ENCODE measurements around the gene SUN1. TPM values are rescaled to one million over a fixed set of nuclear protein-coding genes. Genes with fewer than 3 reads are reported as not detected.

SUN1 gene
- total and polyA plus RNA-seq, 2 experiments from 2014 or later, result 63.3 to 145 TPM

GRCh38 chr7:906776-907157, 74.5 kb downstream of the SUN1 start:
- no peak for DNase-seq (ENCODE audit: low spot score)
- no peaks in the 10 kb centered on the region for H3F3A ChIP-seq (replicated peaks; ENCODE audit: low read depth)
- Mint-ChIP-seq H3K27ac (no peak overlapping the region), H3K27me3 (ENCODE audit: insufficient read depth, low read depth, poor library complexity) (peaks cover 12% of the 10 kb centered on the region), H3K4me1 (peaks cover 4% of the 10 kb centered on the region; the same call in 1 of the 3 replicates), H3K9me3 (no peaks in the 10 kb centered on the region), H3K36me3 (ENCODE audit: low read depth) (no peaks in the 10 kb centered on the region), H3K4me3 (no peak overlapping the region)
- H3K4me2 ChIP-seq, result no peak overlapping the region
- ATAC-seq, result no peak
- H3K27me3 ChIP-seq (ENCODE audit: insufficient read depth), result peaks cover 8% of the 10 kb centered on the region
- H3K4me3 ChIP-seq, result no peak overlapping the region
- H4K20me1 ChIP-seq (replicated peaks; ENCODE audit: insufficient read depth), result no peaks in the 10 kb centered on the region
- H3K79me2 ChIP-seq (replicated peaks; ENCODE audit: insufficient read depth), result no peaks in the 10 kb centered on the region
- no peaks in the 10 kb centered on the region for H3K36me3 ChIP-seq (ENCODE audit: insufficient read depth)
- H3K9me2 ChIP-seq (ENCODE audit: insufficient read depth), result no peaks in the 10 kb centered on the region
- TF ChIP-seq REST (IDR thresholded peaks at IDR 0.05; ENCODE audit: unreplicated experiment) (no peak), ETS1 (IDR thresholded peaks at IDR 0.05) (no peak), NANOG (IDR thresholded peaks at IDR 0.05; ENCODE audit: borderline replicate concordance) (no peak), ZNF462 (CRISPR knock-in tag; IDR thresholded peaks at IDR 0.05) (no peak)
- H3K27ac ChIP-seq (ENCODE audit: low read depth), result no peak overlapping the region
- no peaks in the 10 kb centered on the region for H3K4me1 ChIP-seq (ENCODE audit: insufficient read depth)
- H2AFZ ChIP-seq, result no peak overlapping the region

Data from GM23338 (cell line).